Measurements from ENCODE around the gene C18orf54.

C18orf54 gene

DNA sequence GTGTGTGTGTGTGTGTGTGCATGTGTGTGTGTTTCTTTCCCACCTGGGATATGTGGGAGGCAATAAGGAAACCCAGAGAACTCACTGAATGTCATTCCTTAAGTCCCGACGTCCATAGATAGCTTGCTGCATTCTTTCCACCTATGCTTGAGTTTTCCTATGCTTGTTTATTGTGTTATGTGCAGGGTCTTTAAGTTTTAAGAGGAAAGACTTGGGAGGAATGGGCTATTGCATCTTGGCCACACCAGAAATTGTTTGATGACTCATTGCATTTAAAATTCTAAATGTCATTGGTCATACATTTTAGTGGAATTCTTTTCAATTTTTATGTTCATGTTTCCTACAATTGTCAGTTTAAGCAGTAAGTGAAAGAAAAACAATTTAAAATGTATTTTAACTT, 33.7 kb upstream of the C18orf54 start:
- H3K4me2 ChIP-seq (ENCODE audit: low read length): no peak overlapping the region
- TF ChIP-seq, protein P1, sequence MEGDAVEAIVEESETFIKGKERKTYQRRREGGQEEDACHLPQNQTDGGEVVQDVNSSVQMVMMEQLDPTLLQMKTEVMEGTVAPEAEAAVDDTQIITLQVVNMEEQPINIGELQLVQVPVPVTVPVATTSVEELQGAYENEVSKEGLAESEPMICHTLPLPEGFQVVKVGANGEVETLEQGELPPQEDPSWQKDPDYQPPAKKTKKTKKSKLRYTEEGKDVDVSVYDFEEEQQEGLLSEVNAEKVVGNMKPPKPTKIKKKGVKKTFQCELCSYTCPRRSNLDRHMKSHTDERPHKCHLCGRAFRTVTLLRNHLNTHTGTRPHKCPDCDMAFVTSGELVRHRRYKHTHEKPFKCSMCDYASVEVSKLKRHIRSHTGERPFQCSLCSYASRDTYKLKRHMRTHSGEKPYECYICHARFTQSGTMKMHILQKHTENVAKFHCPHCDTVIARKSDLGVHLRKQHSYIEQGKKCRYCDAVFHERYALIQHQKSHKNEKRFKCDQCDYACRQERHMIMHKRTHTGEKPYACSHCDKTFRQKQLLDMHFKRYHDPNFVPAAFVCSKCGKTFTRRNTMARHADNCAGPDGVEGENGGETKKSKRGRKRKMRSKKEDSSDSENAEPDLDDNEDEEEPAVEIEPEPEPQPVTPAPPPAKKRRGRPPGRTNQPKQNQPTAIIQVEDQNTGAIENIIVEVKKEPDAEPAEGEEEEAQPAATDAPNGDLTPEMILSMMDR (IDR thresholded peaks at IDR 0.05; ENCODE audit: low read depth, low read length): no peak
- TF ChIP-seq EZH2phosphoT487 (IDR thresholded peaks at IDR 0.05; ENCODE audit: low read depth): no peak
- no peaks in the 10 kb centered on the region for H3K79me2 ChIP-seq (ENCODE audit: low read length)
- no peaks in the 10 kb centered on the region for H3K27me3 ChIP-seq (ENCODE audit: low read depth, low read length)
- H3K27ac ChIP-seq (ENCODE audit: low read length): no peak overlapping the region
- no peak overlapping the region for H3K4me3 ChIP-seq (ENCODE audit: low read length)
- no peaks in the 10 kb centered on the region for H3K36me3 ChIP-seq (replicated peaks; ENCODE audit: low read depth, low read length)
- no peaks in the 10 kb centered on the region for H3K9me3 ChIP-seq (ENCODE audit: insufficient read depth, low read length)
- peaks cover 15% of the 10 kb centered on the region for H3K4me1 ChIP-seq (ENCODE audit: low read length)
- no peak overlapping the region for H3K9ac ChIP-seq (ENCODE audit: low read length)
- H4K20me1 ChIP-seq (ENCODE audit: insufficient read depth, low read length): no peaks in the 10 kb centered on the region
- no peak overlapping the region for H2AFZ ChIP-seq (ENCODE audit: low read depth, low read length)

DNA sequence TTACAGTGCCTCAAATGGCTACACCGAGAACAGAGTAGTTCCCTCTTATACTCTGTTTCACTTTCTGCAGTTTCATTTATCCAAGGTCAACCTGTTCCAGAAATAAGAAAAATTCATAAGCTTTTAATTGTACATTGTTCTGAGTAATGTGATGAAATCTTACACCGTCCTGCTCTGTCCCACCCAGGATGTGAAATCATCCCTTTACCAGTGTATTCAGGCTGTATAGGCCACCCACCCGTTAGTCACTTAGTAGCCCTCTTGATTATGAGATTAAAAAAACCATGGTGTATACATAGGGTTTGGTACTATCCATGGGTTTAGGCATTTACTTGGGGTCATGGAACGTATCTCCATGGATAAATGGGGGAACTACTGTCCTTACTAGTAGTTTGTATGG, 29.9 kb upstream of the C18orf54 start:
- Histone ChIP-seq H3K4me3 (ENCODE audit: low read length) (no peak overlapping the region), H3K36me3 (replicated peaks; ENCODE audit: low read depth, low read length) (no peaks in the 10 kb centered on the region), H3K9me3 (ENCODE audit: insufficient read depth, low read length) (no peaks in the 10 kb centered on the region), H3K27ac (ENCODE audit: low read length) (no peak overlapping the region), H3K27me3 (ENCODE audit: low read depth, low read length) (no peaks in the 10 kb centered on the region), H4K20me1 (ENCODE audit: insufficient read depth, low read length) (no peaks in the 10 kb centered on the region), H3K4me2 (ENCODE audit: low read length) (peak overlapping the region; percentile 36), H3K9ac (ENCODE audit: low read length) (no peak overlapping the region), H3K4me1 (ENCODE audit: low read length) (peaks cover 47% of the 10 kb centered on the region), H3K79me2 (ENCODE audit: low read length) (no peaks in the 10 kb centered on the region), H2AFZ (ENCODE audit: low read depth, low read length) (peak overlapping the region; percentile 35)
- TF ChIP-seq EZH2phosphoT487 (IDR thresholded peaks at IDR 0.05; ENCODE audit: low read depth): no peak
- TF ChIP-seq, protein P1 (IDR thresholded peaks at IDR 0.05; ENCODE audit: low read depth, low read length): no peak

DNA sequence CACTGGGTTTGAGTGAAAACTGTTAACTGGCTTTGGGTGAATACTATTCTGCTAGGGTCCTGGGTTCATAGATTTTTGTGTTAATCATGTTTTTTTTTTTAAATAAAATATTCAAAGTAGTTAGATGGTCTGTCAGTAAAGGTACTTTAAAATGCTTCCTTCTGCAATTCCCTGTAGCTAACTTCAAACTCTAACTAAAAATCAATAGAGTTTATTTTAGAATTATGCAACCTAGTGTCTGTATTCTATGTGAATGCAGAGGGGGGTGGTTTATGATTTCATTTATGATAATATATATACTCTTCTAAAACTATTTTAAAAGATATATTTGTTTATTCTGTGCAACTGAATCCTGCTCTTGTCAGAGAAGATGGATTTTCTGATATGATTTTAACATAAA, 27.9 kb upstream of the C18orf54 start:
- Histone ChIP-seq H3K36me3 (replicated peaks; ENCODE audit: low read depth, low read length) (no peaks in the 10 kb centered on the region), H3K27me3 (ENCODE audit: low read depth, low read length) (no peaks in the 10 kb centered on the region), H2AFZ (ENCODE audit: low read depth, low read length) (no peak overlapping the region), H3K4me3 (ENCODE audit: low read length) (no peak overlapping the region), H3K79me2 (ENCODE audit: low read length) (no peaks in the 10 kb centered on the region), H3K27ac (ENCODE audit: low read length) (no peak overlapping the region), H3K4me2 (ENCODE audit: low read length) (peak overlapping the region; percentile 89), H3K9me3 (ENCODE audit: insufficient read depth, low read length) (no peaks in the 10 kb centered on the region), H4K20me1 (ENCODE audit: insufficient read depth, low read length) (no peaks in the 10 kb centered on the region), H3K4me1 (ENCODE audit: low read length) (peaks cover 47% of the 10 kb centered on the region), H3K9ac (ENCODE audit: low read length) (no peak overlapping the region)
- TF ChIP-seq, protein P1 (IDR thresholded peaks at IDR 0.05; ENCODE audit: low read depth, low read length): no peak
- TF ChIP-seq EZH2phosphoT487 (IDR thresholded peaks at IDR 0.05; ENCODE audit: low read depth): no peak

DNA sequence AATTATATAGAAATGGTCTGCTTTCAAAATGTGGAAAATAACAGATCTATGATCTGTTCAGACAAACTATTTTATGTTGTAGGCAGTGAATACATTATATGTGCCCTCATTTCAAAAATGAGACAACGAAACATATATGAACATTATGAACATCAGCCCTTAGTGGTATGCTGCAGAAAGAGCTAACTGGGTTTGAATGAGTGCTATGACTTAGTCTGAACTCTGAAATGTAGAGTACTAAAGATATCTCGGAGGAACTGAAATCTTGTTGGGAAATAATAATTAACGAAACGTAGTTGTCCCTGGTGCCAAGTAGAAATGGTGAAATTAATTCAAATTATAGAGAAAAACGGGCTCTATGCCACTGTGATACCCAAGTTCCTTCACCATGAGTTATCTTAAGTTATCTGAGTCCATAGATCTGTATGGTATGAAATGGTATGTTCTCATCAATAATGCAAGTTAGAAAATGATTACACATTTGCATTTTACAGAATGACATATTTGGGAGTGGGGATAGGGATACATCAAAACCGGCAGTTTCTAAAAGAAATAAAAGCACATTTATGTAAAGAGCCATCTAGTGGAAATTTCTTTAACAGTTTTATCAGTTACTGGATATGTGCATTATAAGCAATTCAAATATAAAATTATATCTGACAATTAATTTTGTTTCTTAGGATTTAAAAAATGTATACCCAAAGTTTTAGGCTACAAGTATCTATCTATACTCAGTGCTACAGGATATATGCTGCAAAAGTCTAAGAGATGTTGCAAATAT, 26.7 kb upstream of the C18orf54 start:
- peak overlapping the region; percentile 32 for H3K9ac ChIP-seq (ENCODE audit: low read length)
- H3K79me2 ChIP-seq (ENCODE audit: low read length): no peaks in the 10 kb centered on the region
- TF ChIP-seq, protein P1 (IDR thresholded peaks at IDR 0.05; ENCODE audit: low read depth, low read length): peak; percentile 83
- TF ChIP-seq EZH2phosphoT487 (IDR thresholded peaks at IDR 0.05; ENCODE audit: low read depth): no peak
- peaks cover 47% of the 10 kb centered on the region for H3K4me1 ChIP-seq (ENCODE audit: low read length)
- H3K36me3 ChIP-seq (replicated peaks; ENCODE audit: low read depth, low read length): no peaks in the 10 kb centered on the region
- peak overlapping the region; percentile 54 for H2AFZ ChIP-seq (ENCODE audit: low read depth, low read length)
- peak overlapping the region; percentile 89 for H3K4me2 ChIP-seq (ENCODE audit: low read length)
- H3K27me3 ChIP-seq (ENCODE audit: low read depth, low read length): no peaks in the 10 kb centered on the region
- peak overlapping the region; percentile 59 for H3K27ac ChIP-seq (ENCODE audit: low read length)
- H4K20me1 ChIP-seq (ENCODE audit: insufficient read depth, low read length): no peaks in the 10 kb centered on the region
- peak overlapping the region; percentile 69 for H3K4me3 ChIP-seq (ENCODE audit: low read length)
- H3K9me3 ChIP-seq (ENCODE audit: insufficient read depth, low read length): no peaks in the 10 kb centered on the region

Measured in OCI-LY3 (cell line).